Keratinocyte (primary cell): ENCODE measurements around the gene TSHZ2. TPM values are rescaled to one million over a fixed set of nuclear protein-coding genes. Genes with fewer than 3 reads are reported as not detected.

ENCODE experiments used
- DNase-seq: peaks from one replicate; pipeline ENCODE4 v3.0.0-alpha.2; 2011; ENCODE audit warnings: low read depth, missing footprints, low spot score
- FAIRE-seq: peaks from 2 replicates; lab custom pipeline; 2011; peaks lifted over from hg19 to GRCh38; lab: Jason Lieb, UNC
- H2AFZ ChIP-seq: 2 replicates; pipeline ENCODE4 v1.6.0; 2012; ENCODE audit warnings: low read length, control low read depth, inconsistent platforms; ENCODE audit not compliant: control insufficient read depth
- H3K27ac ChIP-seq: 2 replicates; pipeline ENCODE4 v1.5.1; 2011; ENCODE audit warnings: low read length; ENCODE audit not compliant: control insufficient read depth, insufficient read depth
- H3K27me3 ChIP-seq: 3 replicates; pipeline ENCODE4 v1.6.0; 2011; ENCODE audit warnings: low read length; ENCODE audit not compliant: control insufficient read depth, insufficient read depth; ENCODE audit errors: extremely low read depth
- H3K36me3 ChIP-seq, 2 experiments: 2 replicates in 1 of 2; 3 replicates in 1 of 2; pipeline ENCODE4 v1.5.1; 2011; ENCODE audit warnings: low read length in 2 of 2, mild to moderate bottlenecking in 1 of 2; ENCODE audit not compliant: control insufficient read depth in 2 of 2, insufficient read depth in 2 of 2; ENCODE audit errors: extremely low read depth in 1 of 2
- H3K4me1 ChIP-seq: 3 replicates; pipeline ENCODE4 v1.5.1; 2011; ENCODE audit warnings: low read length; ENCODE audit not compliant: control insufficient read depth, insufficient read depth; ENCODE audit errors: extremely low read depth
- H3K4me2 ChIP-seq: 3 replicates; pipeline ENCODE4 v1.6.0; 2011; ENCODE audit warnings: low read depth, low read length; ENCODE audit not compliant: control insufficient read depth, insufficient read depth; ENCODE audit errors: extremely low read depth
- H3K4me3 ChIP-seq, 3 experiments: fragments of 200-600 bp in 1 of 3; sonication (generic) in 1 of 3; 2 replicates in 2 of 3; 3 replicates in 1 of 3; pipeline ENCODE4 v1.5.1; 2011 to 2016; ENCODE audit warnings: low read length in 3 of 3, mild to moderate bottlenecking in 3 of 3, control low read depth in 2 of 3, inconsistent platforms in 1 of 3, low read depth in 1 of 3, mixed read lengths in 1 of 3, mixed run types in 1 of 3, moderate library complexity in 1 of 3; ENCODE audit not compliant: control insufficient read depth in 2 of 3, insufficient read depth in 2 of 3; ENCODE audit errors: extremely low read depth in 1 of 3
- H3K79me2 ChIP-seq: 2 replicates; pipeline ENCODE4 v1.6.0; 2012; ENCODE audit warnings: low read length; ENCODE audit not compliant: control insufficient read depth, insufficient read depth
- H3K9ac ChIP-seq: 3 replicates; pipeline ENCODE4 v1.6.0; 2011; ENCODE audit warnings: low read length; ENCODE audit not compliant: control insufficient read depth, insufficient read depth; ENCODE audit errors: extremely low read depth
- H3K9me1 ChIP-seq: 3 replicates; pipeline ENCODE4 v1.6.0; 2011; ENCODE audit warnings: low read length; ENCODE audit not compliant: control insufficient read depth, insufficient read depth; ENCODE audit errors: extremely low read depth
- H3K9me3 ChIP-seq: 2 replicates; pipeline ENCODE4 v1.5.1; 2012; ENCODE audit warnings: low read depth, low read length; ENCODE audit not compliant: control insufficient read depth
- H4K20me1 ChIP-seq: 3 replicates; pipeline ENCODE4 v1.6.0; 2011; ENCODE audit warnings: low read length; ENCODE audit not compliant: control insufficient read depth, insufficient read depth; ENCODE audit errors: extremely low read depth
- CTCF ChIP-seq, 3 experiments: IDR thresholded peaks in 1 of 3; conservative IDR thresholded peaks in 1 of 3; optimal IDR thresholded peaks in 1 of 3; 2 replicates in 2 of 3; 3 replicates in 1 of 3; pipeline versions ENCODE3 to v1.5.1; 2011; ENCODE audit warnings: low read length in 3 of 3, mild to moderate bottlenecking in 3 of 3, moderate library complexity in 2 of 3, control low read depth in 1 of 3, inconsistent platforms in 1 of 3; ENCODE audit not compliant: insufficient read depth in 2 of 3; ENCODE audit errors: extremely low read depth in 1 of 3
- EZH2 ChIP-seq: IDR thresholded peaks from one replicate; pipeline ENCODE4 v1.6.1; 2012; ENCODE audit warnings: inconsistent platforms, mild to moderate bottlenecking, low read length, moderate library complexity
- dilution Hi-C: fragments of 300-500 bp; cut with MboI; formaldehyde crosslinking; loops from one replicate; pipeline ENCODE4 v1.7.0; 2020; ENCODE audit warnings: low sequenced_read_pairs; ENCODE audit not compliant: extremely low pct_ligation_motif_present
- polyA plus RNA-seq, 5 experiments: library from polyadenylated mRNA; depleted of rRNA in 3 of 5; stranded (reverse) in 3 of 5; stranded (forward) in 1 of 5; unstranded in 1 of 5; fragments of >200 nt; gene quantifications; 1 replicate in 1 of 5; 2 replicates in 3 of 5; 3 replicates in 1 of 5; pipeline versions ENCODE4 v1.2.1 to v1.2.3, GENCODE V29; 2011 to 2012; ENCODE audit warnings: missing spikeins in 2 of 5, low read depth in 1 of 5, low replicate concordance in 1 of 5

Gene TSHZ2
- polyA plus RNA-seq, 1 donor (not counting 4 experiments of a cell fraction or from before 2014, with no cell fraction given): 1.1 TPM

GRCh38 chr20:53296025-53296424, 323.9 kb downstream of the TSHZ2 start:
- Histone ChIP-seq H3K36me3 (no peaks in the 10 kb centered on the region), H3K9me3 (no peaks in the 10 kb centered on the region), H3K9ac (no peak overlapping the region), H4K20me1 (no peaks in the 10 kb centered on the region), H3K9me1 (no peaks in the 10 kb centered on the region), H3K27me3 (no peaks in the 10 kb centered on the region), H3K4me1 (no peaks in the 10 kb centered on the region), H3K27ac (no peak overlapping the region), H2AFZ (no peak overlapping the region), H3K4me3 (no peak overlapping the region), H3K79me2 (no peaks in the 10 kb centered on the region), H3K4me2 (no peak overlapping the region)
- FAIRE-seq: no peak
- dilution Hi-C loops: no loop called here
- DNase-seq: no peak
- TF ChIP-seq CTCF (optimal IDR thresholded peaks at IDR 0.05 in 1 of 3, IDR thresholded peaks at IDR 0.05 in 1 of 3, conservative IDR thresholded peaks at IDR 0.05 in 1 of 3; ENCODE audit: extremely low read depth in 1 of 3, insufficient read depth in 2 of 3, low read length in 3 of 3): no peak
- TF ChIP-seq EZH2: no peak

- Histone ChIP-seq H2AFZ (no peak overlapping the region), H3K27me3 (no peaks in the 10 kb centered on the region), H3K9me1 (no peaks in the 10 kb centered on the region), H3K9ac (no peak overlapping the region), H3K79me2 (no peaks in the 10 kb centered on the region), H3K27ac (no peak overlapping the region), H4K20me1 (no peaks in the 10 kb centered on the region), H3K4me2 (no peak overlapping the region), H3K9me3 (no peaks in the 10 kb centered on the region), H3K36me3 (no peaks in the 10 kb centered on the region), H3K4me1 (no peaks in the 10 kb centered on the region), H3K4me3 (no peak overlapping the region)
- no peak for DNase-seq
- dilution Hi-C loops: no loop called here
- no peak for FAIRE-seq
- TF ChIP-seq EZH2: no peak
- TF ChIP-seq CTCF (optimal IDR thresholded peaks at IDR 0.05 in 1 of 3, IDR thresholded peaks at IDR 0.05 in 1 of 3, conservative IDR thresholded peaks at IDR 0.05 in 1 of 3; ENCODE audit: extremely low read depth in 1 of 3, insufficient read depth in 2 of 3, low read length in 3 of 3): no peak
Measured at GRCh38 chr20:53296451-53297153, 324.4 kb downstream of the TSHZ2 start.
